ENCODE results near the gene RBMY1B.
"Not testable (repeated sequence)": the region's sequence is repeated elsewhere in the genome, so short reads cannot be mapped to it uniquely, and the experiment has no call there.

Gene RBMY1B

DNA sequence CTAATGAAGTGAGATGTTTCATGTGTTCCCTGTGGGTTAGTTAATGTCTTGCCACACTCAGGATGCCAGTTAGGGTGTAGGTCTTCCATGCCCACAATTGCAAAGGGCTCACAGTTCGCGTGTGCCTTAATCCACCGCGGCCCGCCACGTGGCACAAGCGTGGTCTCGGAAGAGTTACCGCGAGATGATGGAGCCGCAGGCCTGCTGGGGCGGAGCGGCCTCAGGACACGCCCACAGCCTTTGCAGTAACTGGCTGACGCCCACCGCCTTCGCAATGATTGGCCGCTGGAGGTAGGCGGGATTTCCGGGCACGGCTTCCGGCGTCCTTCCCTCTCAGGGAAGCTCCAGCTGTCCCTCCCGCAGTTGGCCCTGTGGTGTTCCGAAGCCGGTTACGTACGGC lies at the start of gene RBMY1B:
Gene RBMY1B (plus strand): TSS at position 301 of the 400 bp plus-strand sequence. CDS start 2,013 bp downstream, outside the sequence.
- DNase-seq, result not testable (repeated sequence)

DNA sequence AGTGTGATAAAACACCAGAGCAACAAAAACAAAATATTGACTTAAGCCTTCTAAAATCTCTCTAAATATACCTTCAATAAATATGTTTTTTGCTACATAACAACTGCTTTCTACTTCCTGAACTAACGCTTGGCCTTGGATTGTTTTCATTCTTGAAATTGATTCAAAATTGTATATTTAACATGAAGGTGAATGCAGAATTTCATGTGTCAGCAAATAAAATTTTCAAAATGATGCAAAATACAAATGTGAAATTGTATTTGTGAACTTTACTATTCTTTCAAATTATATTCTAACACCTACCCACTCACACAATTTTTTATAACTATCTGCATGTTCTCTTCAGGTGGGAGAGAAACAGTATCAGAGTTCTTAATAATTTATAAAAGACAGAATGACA lies 48.2 kb upstream of the RBMY1B start:
- DNase-seq, result not testable (repeated sequence)

DNA sequence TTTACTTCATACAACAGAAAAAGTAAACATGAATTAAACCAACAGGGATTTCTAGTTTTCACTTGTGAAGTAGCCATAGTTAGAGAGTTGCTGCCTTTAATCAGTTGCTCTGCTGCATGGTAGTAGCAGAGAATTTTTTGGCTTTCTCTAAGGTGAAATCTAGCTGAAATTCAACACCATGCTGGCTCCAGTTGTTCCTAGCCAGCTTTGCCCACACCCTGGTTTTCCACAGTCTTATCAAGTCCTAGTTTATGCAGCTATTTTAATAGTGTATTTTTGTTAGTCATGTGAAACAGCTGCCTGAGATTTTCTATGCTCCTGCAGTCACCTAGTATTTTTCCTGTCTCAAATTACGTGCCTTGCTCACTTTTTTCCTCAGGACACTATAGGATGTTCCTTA lies 28.2 kb upstream of the RBMY1B start:
- DNase-seq, result no peak

DNA sequence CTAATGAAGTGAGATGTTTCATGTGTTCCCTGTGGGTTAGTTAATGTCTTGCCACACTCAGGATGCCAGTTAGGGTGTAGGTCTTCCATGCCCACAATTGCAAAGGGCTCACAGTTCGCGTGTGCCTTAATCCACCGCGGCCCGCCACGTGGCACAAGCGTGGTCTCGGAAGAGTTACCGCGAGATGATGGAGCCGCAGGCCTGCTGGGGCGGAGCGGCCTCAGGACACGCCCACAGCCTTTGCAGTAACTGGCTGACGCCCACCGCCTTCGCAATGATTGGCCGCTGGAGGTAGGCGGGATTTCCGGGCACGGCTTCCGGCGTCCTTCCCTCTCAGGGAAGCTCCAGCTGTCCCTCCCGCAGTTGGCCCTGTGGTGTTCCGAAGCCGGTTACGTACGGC lies 23.4 kb downstream of the RBMY1B start, which contains the start of gene RBMY1A1:
Gene RBMY1A1 (plus strand): TSS at position 301 of the 400 bp plus-strand sequence. CDS start 2,013 bp downstream, outside the sequence.
- DNase-seq, result not testable (repeated sequence)

DNA sequence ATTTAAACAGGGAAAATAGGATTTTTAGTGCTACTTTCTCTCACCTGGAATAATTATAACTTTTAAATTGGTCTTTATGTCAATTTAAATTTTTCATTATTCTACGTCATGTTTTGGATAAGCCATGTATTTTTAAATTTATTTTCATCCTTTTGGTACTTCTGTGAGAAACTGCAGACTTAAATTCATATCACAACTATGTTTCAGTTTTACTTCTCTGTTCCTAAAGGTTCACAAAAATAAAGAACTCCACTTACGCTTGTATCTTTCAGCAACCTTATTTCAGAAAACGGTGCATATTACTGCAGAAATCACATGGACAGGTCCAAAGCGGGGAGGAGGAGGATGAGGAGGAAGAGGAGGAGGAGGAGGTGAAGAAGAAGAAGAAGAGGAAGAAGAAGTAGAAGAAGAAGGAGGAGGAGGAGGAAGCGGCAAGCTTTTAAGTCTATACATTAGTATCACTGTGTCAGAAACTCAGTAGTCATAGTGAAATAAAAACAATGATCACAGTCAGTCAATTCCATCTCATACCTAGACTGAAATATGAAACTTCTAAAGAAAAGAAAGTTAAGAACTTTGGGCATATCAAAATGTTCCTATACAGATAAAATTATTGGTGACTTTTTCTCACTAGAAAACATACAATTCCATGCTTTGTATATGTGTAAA lies 48.3 kb downstream of the RBMY1B start:
- not testable (repeated sequence) for DNase-seq
